HFFc6 (cell line): ENCODE measurements around the gene LACTBL1. TPM values are rescaled to one million over a fixed set of nuclear protein-coding genes. Genes with fewer than 3 reads are reported as not detected.

Source experiments
- DNase-seq: peaks from one replicate; pipeline ENCODE4 v3.0.0-alpha.2; 2018
- H3K27ac Mint-ChIP-seq: 2 replicates; pipeline ENCODE4 v1.8.0; 2020; ENCODE audit warnings: mild to moderate bottlenecking, mixed read lengths
- H3K27me3 Mint-ChIP-seq: 2 replicates; pipeline ENCODE4 v1.8.0; 2021; ENCODE audit warnings: mild to moderate bottlenecking, moderate library complexity, mixed read lengths; ENCODE audit not compliant: insufficient read depth
- H3K36me3 Mint-ChIP-seq: 2 replicates; pipeline ENCODE4 v1.8.0; 2021; ENCODE audit warnings: low read depth, mixed read lengths
- H3K4me1 Mint-ChIP-seq: 2 replicates; pipeline ENCODE4 v1.8.0; 2020; ENCODE audit warnings: low read depth, mixed read lengths
- H3K4me3 Mint-ChIP-seq: 2 replicates; pipeline ENCODE4 v1.8.0; 2020; ENCODE audit warnings: mild to moderate bottlenecking, moderate library complexity, mixed read lengths
- H3K9me3 Mint-ChIP-seq: 2 replicates; pipeline ENCODE4 v1.8.0; 2020; ENCODE audit warnings: mild to moderate bottlenecking, mixed read lengths
- CTCF ChIP-seq: fragments of 200-600 bp; sonication (generic); IDR thresholded peaks from 2 replicates; pipeline ENCODE4 v1.5.0; 2021; ENCODE audit warnings: antibody characterized with exemption, mild to moderate bottlenecking
- total RNA-seq, 6 experiments: library from RNA; stranded (reverse); fragmentation: NEBNext Ultra II Directional; extraction: Animal tissue kit (Norgen Biotek cat#: 25700); gene quantifications; 2 replicates in 1 of 6; 3 replicates in 5 of 6; pipeline ENCODE4 v1.2.3, GENCODE V29; 2021

LACTBL1 gene
- total RNA-seq, 6 experiments from 2014 or later = not detected

- Mint-ChIP-seq H3K9me3 (peaks cover 7% of the 10 kb centered on the region), H3K36me3 (peaks cover 5% of the 10 kb centered on the region; the same call in 1 of the 2 replicates), H3K27ac (no peak overlapping the region), H3K27me3 (peaks cover 30% of the 10 kb centered on the region), H3K4me1 (no peaks in the 10 kb centered on the region), H3K4me3 (no peak overlapping the region)
- no peak for DNase-seq
- no peak for TF ChIP-seq CTCF
Observed at GRCh38 chr1:22963044-22963677, 9.5 kb downstream of the LACTBL1 start.

GRCh38 chr1:22962558-22962957 is 10.1 kb downstream of the LACTBL1 start:
- Mint-ChIP-seq H3K27me3 (peaks cover 33% of the 10 kb centered on the region), H3K27ac (no peak overlapping the region), H3K36me3 (peaks cover 5% of the 10 kb centered on the region; the same call in 1 of the 2 replicates), H3K9me3 (peaks cover 7% of the 10 kb centered on the region), H3K4me3 (no peak overlapping the region), H3K4me1 (no peaks in the 10 kb centered on the region)
- no peak for TF ChIP-seq CTCF
- no peak for DNase-seq

GRCh38 chr1:22959545-22960360 is 12.9 kb downstream of the LACTBL1 start:
- no peak for TF ChIP-seq CTCF
- Mint-ChIP-seq H3K4me3 (no peak overlapping the region), H3K36me3 (no peaks in the 10 kb centered on the region), H3K27ac (no peak overlapping the region), H3K4me1 (no peaks in the 10 kb centered on the region), H3K9me3 (no peaks in the 10 kb centered on the region), H3K27me3 (peaks cover 36% of the 10 kb centered on the region)
- no peak for DNase-seq

GRCh38 chr1:22958556-22958955 is 14.1 kb downstream of the LACTBL1 start:
- Mint-ChIP-seq H3K36me3 (no peaks in the 10 kb centered on the region), H3K4me3 (no peak overlapping the region), H3K4me1 (no peaks in the 10 kb centered on the region), H3K9me3 (no peaks in the 10 kb centered on the region), H3K27me3 (peaks cover 43% of the 10 kb centered on the region), H3K27ac (no peak overlapping the region)
- DNase-seq = no peak
- no peak for TF ChIP-seq CTCF

GRCh38 chr1:22957066-22957465 is 15.6 kb downstream of the LACTBL1 start:
- no peak overlapping the region for H3K4me3 Mint-ChIP-seq
- H3K27me3 Mint-ChIP-seq = peaks cover 42% of the 10 kb centered on the region
- no peak for DNase-seq
- H3K36me3 Mint-ChIP-seq = no peaks in the 10 kb centered on the region
- no peaks in the 10 kb centered on the region for H3K4me1 Mint-ChIP-seq
- no peaks in the 10 kb centered on the region for H3K9me3 Mint-ChIP-seq
- TF ChIP-seq CTCF = no peak
- H3K27ac Mint-ChIP-seq = no peak overlapping the region
